HG02973 (cell line): ENCODE data around the gene KCNK2.

Source experiments
- ATAC-seq: cut with Tn5 transposase; IDR thresholded peaks from one replicate; pipeline ENCODE4 v1.9.1; 2021; ENCODE audit warnings: moderate library complexity; ENCODE audit not compliant: unreplicated experiment

Gene KCNK2

GRCh38 chr1:215250913-215251312 lies 168.4 kb downstream of the KCNK2 start:
- no peak for ATAC-seq

- ATAC-seq: no peak
Measured at GRCh38 chr1:215251428-215251827, 168.9 kb downstream of the KCNK2 start.

GRCh38 chr1:215252164-215252563 lies 169.6 kb downstream of the KCNK2 start:
- no peak for ATAC-seq

GRCh38 chr1:215256936-215257679 lies 174.6 kb downstream of the KCNK2 start:
- ATAC-seq: no peak

- no peak for ATAC-seq
Measured at GRCh38 chr1:215260711-215261110, 178.2 kb downstream of the KCNK2 start.

- ATAC-seq: no peak
Measured at GRCh38 chr1:215262106-215262505, 179.6 kb downstream of the KCNK2 start.

- ATAC-seq: no peak
Measured at GRCh38 chr1:215263636-215264035, 181.1 kb downstream of the KCNK2 start.

GRCh38 chr1:215264649-215265048 lies 182.1 kb downstream of the KCNK2 start:
- no peak for ATAC-seq

- ATAC-seq: no peak
Measured at GRCh38 chr1:215267495-215267894, 185.0 kb downstream of the KCNK2 start.

- ATAC-seq: no peak
Measured at GRCh38 chr1:215269955-215270354, 187.4 kb downstream of the KCNK2 start.

GRCh38 chr1:215273838-215274516 lies 191.4 kb downstream of the KCNK2 start:
- no peak for ATAC-seq

GRCh38 chr1:215276582-215276981 lies 194.0 kb downstream of the KCNK2 start:
- no peak for ATAC-seq

GRCh38 chr1:215277532-215277931 lies 195.0 kb downstream of the KCNK2 start:
- no peak for ATAC-seq

- ATAC-seq: no peak
Measured at GRCh38 chr1:215279682-215280081, 197.1 kb downstream of the KCNK2 start.

- ATAC-seq: no peak
Measured at GRCh38 chr1:215282557-215282956, 200.0 kb downstream of the KCNK2 start.

- ATAC-seq: no peak
Measured at GRCh38 chr1:215285013-215285800, 202.7 kb downstream of the KCNK2 start.
